Karpas-422 (cell line): ENCODE measurements around the gene PTPRM. TPM values are rescaled to one million over a fixed set of nuclear protein-coding genes. Genes with fewer than 3 reads are reported as not detected.

Source experiments
- DNase-seq: peaks from one replicate; pipeline ENCODE4 v3.0.0-alpha.2; 2015
- H2AFZ ChIP-seq: fragments of 200-600 bp; sonication (generic); 2 replicates; pipeline ENCODE4 v1.6.1; 2014; ENCODE audit warnings: antibody characterized with exemption, low read length, mixed read lengths
- H3K27ac ChIP-seq: fragments of 200-600 bp; sonication (generic); 2 replicates; pipeline ENCODE4 v1.5.1; 2014; ENCODE audit warnings: mild to moderate bottlenecking, low read length, moderate library complexity
- H3K27me3 ChIP-seq: fragments of 200-600 bp; sonication (generic); 2 replicates; pipeline ENCODE4 v1.6.1; 2014; ENCODE audit warnings: low read length, mixed read lengths
- H3K36me3 ChIP-seq: fragments of 200-600 bp; sonication (generic); 2 replicates; pipeline ENCODE4 v1.6.1; 2014; ENCODE audit warnings: low read length, mixed read lengths; ENCODE audit not compliant: insufficient read depth
- H3K4me1 ChIP-seq: fragments of 200-600 bp; sonication (generic); 2 replicates; pipeline ENCODE4 v1.6.1; 2014; ENCODE audit warnings: mild to moderate bottlenecking, low read length, mixed read lengths
- H3K4me2 ChIP-seq: fragments of 200-600 bp; sonication (generic); 2 replicates; pipeline ENCODE4 v1.6.1; 2014; ENCODE audit warnings: low read length, low read depth, mild to moderate bottlenecking; ENCODE audit not compliant: poor library complexity, severe bottlenecking
- H3K4me3 ChIP-seq: fragments of 200-600 bp; sonication (generic); 2 replicates; pipeline ENCODE4 v1.5.1; 2014; ENCODE audit warnings: mild to moderate bottlenecking, antibody characterized with exemption, low read length, mixed read lengths
- H3K79me2 ChIP-seq: fragments of 200-600 bp; sonication (generic); 2 replicates; pipeline ENCODE4 v1.6.1; 2014; ENCODE audit warnings: mild to moderate bottlenecking, low read length, mixed read lengths
- H3K9ac ChIP-seq: fragments of 200-600 bp; sonication (generic); 2 replicates; pipeline ENCODE4 v1.6.0; 2014; ENCODE audit warnings: low read length
- H3K9me2 ChIP-seq: fragments of 200-600 bp; sonication (generic), shearing (Covaris generic); replicated peaks from 2 replicates; pipeline ENCODE4 v1.6.0; 2014; ENCODE audit warnings: mild to moderate bottlenecking, low read length, moderate library complexity; ENCODE audit not compliant: insufficient read depth
- H3K9me3 ChIP-seq: fragments of 300-700, 200-600 bp; sonication (generic); 2 replicates; pipeline ENCODE4 v1.6.1; 2014; ENCODE audit warnings: low read length, mixed read lengths
- H4K20me1 ChIP-seq: fragments of 200-600 bp; sonication (generic); 2 replicates; pipeline ENCODE4 v1.6.1; 2014; ENCODE audit warnings: mild to moderate bottlenecking, antibody characterized with exemption, low read length, low read depth; ENCODE audit not compliant: insufficient read depth
- total RNA-seq: library from RNA; depleted of rRNA; stranded (reverse); fragments of >200 nt; shearing (Covaris generic); gene quantifications from 2 replicates; pipeline ENCODE4 v1.2.3, GENCODE V29; 2014; ENCODE audit warnings: low replicate concordance

Gene PTPRM
- total RNA-seq, 1 experiment from 2014 or later = not detected

DNA sequence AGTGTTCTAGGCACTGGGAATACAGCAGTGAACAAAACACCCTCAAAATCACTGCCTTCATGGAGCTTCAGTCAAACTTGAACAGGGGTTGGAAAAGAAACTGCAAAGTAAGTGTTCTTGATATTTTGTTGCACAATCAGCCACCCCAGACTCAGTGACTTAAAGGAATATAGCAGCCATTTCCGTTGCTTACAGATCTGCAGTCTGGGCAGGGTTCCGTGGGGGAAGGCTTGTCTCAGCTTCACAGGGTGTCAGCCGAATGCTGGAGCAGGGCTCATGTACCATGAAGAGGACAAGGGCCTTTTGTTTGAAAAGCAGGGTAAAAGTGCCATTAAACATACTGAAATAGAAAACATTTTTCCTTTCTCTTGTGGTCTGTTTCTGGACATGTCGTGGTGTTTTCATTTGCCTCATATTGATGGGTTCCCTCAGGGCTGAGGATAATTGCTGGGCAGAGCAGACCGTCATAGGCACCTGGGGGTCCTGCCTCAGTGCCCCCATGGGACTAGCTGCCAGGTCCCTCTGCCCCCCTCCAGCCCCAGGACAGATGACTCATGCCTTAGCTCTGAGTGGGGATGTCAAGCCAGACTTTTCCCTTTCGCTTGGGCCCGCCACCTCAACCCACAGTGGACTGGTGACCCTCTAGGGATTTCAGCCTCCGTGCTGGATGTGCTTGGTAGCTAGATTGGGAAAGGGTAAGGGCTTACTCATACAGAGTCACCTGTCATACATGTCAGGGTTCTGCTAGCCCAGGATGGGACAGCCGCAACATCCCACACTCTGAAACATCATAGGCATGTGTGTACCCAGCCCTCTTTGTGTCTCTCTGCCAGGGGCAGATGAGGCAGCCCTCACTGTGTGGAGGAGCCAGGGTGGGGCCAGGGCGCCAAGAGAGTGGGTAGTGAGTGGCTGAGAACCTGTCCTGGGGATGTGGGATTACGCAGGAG is 96.5 kb downstream of the PTPRM start:
- Histone ChIP-seq H3K4me2 (no peak overlapping the region), H3K27me3 (no peaks in the 10 kb centered on the region), H2AFZ (no peak overlapping the region), H3K4me1 (no peaks in the 10 kb centered on the region), H3K79me2 (no peaks in the 10 kb centered on the region), H3K9me2 (no peaks in the 10 kb centered on the region), H4K20me1 (no peaks in the 10 kb centered on the region), H3K9me3 (0 out of 2 replicates have a peak, but pooled peaks cover 3% of the 10 kb centered on the region), H3K4me3 (no peak overlapping the region), H3K27ac (no peak overlapping the region), H3K9ac (no peak overlapping the region), H3K36me3 (no peaks in the 10 kb centered on the region)
- no peak for DNase-seq

DNA sequence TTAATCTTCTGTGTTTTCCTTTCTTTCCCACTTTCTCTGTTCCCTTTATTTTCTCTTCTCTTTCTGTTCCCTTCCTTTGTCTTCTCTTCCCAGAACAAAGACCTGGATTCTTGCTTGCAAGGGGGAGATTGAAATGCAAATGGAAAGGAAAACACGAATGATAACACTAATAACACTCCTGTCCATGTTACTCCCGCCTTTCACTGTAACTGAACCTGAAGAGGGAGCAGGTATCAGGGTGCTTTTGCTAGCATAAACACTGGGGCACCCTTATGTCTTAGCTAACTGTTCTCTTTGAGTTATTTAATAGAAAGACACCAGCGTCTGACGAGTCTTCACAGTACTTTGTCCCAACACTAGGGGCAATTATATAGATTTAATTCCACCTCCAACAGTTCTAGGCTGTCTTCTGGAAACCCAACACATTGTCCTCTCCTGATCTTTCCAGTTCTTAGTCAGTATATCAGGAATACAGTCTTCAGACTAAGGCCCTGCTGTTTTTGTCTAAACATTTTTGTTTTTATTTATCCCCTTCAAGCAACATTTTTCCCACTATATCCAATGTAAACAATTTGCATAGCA is 99.2 kb downstream of the PTPRM start:
- Histone ChIP-seq H3K36me3 (no peaks in the 10 kb centered on the region), H3K27ac (no peak overlapping the region), H3K27me3 (no peaks in the 10 kb centered on the region), H3K9ac (no peak overlapping the region), H3K4me1 (no peaks in the 10 kb centered on the region), H3K4me3 (no peak overlapping the region), H4K20me1 (no peaks in the 10 kb centered on the region), H3K4me2 (no peak overlapping the region), H3K9me2 (no peaks in the 10 kb centered on the region), H3K79me2 (no peaks in the 10 kb centered on the region), H2AFZ (no peak overlapping the region), H3K9me3 (0 out of 2 replicates have a peak, but pooled peaks cover under 1% of the 10 kb centered on the region)
- no peak for DNase-seq

DNA sequence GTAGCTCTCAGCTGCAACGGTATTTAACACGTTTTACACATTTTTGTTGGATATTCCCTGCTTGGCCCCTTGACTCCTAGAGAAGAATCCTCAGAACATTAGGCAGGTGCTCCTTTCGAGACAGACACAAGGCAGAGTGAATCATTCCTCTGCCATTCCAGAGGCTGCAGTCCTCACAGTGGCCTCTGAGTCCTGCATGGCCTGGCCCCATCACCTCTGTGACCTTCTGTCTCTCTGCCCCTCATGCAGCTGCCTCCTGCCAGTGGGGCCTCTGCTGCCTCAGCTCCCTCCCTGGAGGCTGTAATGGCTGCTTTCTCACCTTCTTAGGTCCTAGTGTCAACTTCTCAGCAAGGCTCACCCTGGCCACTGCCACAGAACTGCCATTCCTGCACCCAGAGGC is 101.3 kb downstream of the PTPRM start:
- H3K9me3 ChIP-seq = no peaks in the 10 kb centered on the region

DNA sequence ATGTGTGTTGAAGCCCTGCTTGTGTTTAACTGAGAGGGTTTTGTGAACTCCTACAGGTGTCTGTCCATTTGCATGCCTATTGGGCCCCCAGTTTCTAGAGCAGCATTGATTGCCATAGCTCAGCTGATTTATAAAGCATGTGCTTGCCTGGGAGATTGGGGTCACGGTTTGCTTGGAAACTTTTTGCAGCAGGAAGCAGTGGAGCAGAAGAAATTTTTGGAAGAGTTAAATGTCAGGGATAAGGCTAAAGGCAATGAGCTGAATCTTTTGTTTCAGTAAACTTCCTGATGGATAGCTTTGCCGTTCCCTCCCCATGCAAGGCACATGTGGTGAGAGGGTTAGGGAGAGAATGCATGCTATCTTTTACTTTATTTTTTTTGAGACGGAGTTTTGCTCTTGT is 102.2 kb downstream of the PTPRM start:
- Histone ChIP-seq H3K9me2 (no peaks in the 10 kb centered on the region), H3K9me3 (no peaks in the 10 kb centered on the region), H4K20me1 (no peaks in the 10 kb centered on the region), H3K79me2 (no peaks in the 10 kb centered on the region), H3K27ac (no peak overlapping the region), H3K4me2 (no peak overlapping the region), H3K4me3 (no peak overlapping the region), H3K27me3 (no peaks in the 10 kb centered on the region), H3K4me1 (no peaks in the 10 kb centered on the region), H3K36me3 (no peaks in the 10 kb centered on the region), H2AFZ (no peak overlapping the region), H3K9ac (no peak overlapping the region)
- no peak for DNase-seq

More for the DNA sequence above, 101.3 kb downstream of the PTPRM start:
- H3K27me3 ChIP-seq = no peaks in the 10 kb centered on the region
- no peak overlapping the region for H3K4me3 ChIP-seq
- no peaks in the 10 kb centered on the region for H3K79me2 ChIP-seq
- no peak overlapping the region for H3K4me2 ChIP-seq
- H4K20me1 ChIP-seq = no peaks in the 10 kb centered on the region
- H3K4me1 ChIP-seq = no peaks in the 10 kb centered on the region
- H3K9me2 ChIP-seq = no peaks in the 10 kb centered on the region
- H3K9ac ChIP-seq = no peak overlapping the region
- no peak overlapping the region for H3K27ac ChIP-seq
- H3K36me3 ChIP-seq = no peaks in the 10 kb centered on the region
- DNase-seq = no peak
- H2AFZ ChIP-seq = no peak overlapping the region

DNA sequence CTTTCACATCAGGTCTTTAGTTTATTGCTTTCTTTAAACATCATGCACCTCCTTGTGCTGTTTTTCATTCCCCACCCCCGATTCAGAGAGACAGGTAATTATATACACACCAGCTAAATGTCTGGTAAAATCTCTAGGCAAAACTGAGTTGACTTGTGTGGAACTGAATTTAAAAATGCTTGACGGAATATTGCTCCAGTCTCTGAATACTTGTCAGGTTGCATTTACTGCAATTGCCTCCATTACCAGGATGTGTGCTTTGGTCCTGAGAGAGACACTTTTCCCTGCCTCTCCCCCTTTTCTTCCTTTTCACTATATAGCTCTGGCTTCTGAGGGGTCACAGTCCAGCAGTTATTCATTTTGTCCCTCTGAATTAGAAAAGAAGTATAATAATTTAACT is 104.0 kb downstream of the PTPRM start:
- no peak for DNase-seq
- no peak overlapping the region for H3K9ac ChIP-seq
- no peaks in the 10 kb centered on the region for H3K79me2 ChIP-seq
- no peak overlapping the region for H3K4me2 ChIP-seq
- no peaks in the 10 kb centered on the region for H3K36me3 ChIP-seq
- H3K27ac ChIP-seq = no peak overlapping the region
- no peaks in the 10 kb centered on the region for H3K4me1 ChIP-seq
- no peaks in the 10 kb centered on the region for H4K20me1 ChIP-seq
- H2AFZ ChIP-seq = no peak overlapping the region
- no peaks in the 10 kb centered on the region for H3K27me3 ChIP-seq
- H3K4me3 ChIP-seq = no peak overlapping the region
- H3K9me2 ChIP-seq = no peaks in the 10 kb centered on the region
- H3K9me3 ChIP-seq = no peaks in the 10 kb centered on the region

DNA sequence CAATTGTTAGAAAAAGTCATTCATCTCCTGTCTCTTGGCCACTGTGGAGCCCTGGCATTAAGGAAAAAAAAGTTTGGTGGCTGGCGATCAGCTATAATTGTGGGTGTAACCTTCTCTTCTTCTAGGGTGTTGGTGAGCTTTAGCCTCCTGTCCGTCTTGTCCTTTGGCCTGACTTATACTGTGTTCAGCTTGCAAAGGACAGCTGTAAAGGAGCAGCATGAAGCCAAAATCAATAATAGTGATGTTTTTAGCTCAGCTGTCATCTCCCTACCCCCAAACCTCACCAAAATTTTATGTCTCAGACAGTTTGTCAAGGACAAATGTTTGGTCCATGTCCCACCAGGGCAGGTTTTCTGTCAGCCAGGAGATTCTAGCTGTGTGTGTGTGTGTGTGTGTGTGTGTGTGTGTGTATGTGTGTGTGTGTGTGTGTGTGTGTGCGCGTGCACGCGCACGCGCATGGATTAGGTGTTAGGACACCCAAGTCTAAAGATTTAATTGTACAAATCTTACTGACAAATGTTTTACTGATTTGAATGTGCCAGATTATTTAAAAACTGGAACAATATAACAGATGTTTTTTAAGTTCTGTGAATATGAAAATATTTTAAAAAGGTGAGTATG is 109.2 kb downstream of the PTPRM start:
- no peak overlapping the region for H3K27ac ChIP-seq
- no peak overlapping the region for H3K9ac ChIP-seq
- no peaks in the 10 kb centered on the region for H3K79me2 ChIP-seq
- no peak overlapping the region for H3K4me3 ChIP-seq
- no peaks in the 10 kb centered on the region for H4K20me1 ChIP-seq
- no peaks in the 10 kb centered on the region for H3K4me1 ChIP-seq
- H3K9me2 ChIP-seq = no peaks in the 10 kb centered on the region
- H3K27me3 ChIP-seq = no peaks in the 10 kb centered on the region
- DNase-seq = no peak
- no peak overlapping the region for H2AFZ ChIP-seq
- peaks cover 4% of the 10 kb centered on the region; the same call in 1 of the 2 replicates for H3K9me3 ChIP-seq
- no peak overlapping the region for H3K4me2 ChIP-seq
- no peaks in the 10 kb centered on the region for H3K36me3 ChIP-seq

DNA sequence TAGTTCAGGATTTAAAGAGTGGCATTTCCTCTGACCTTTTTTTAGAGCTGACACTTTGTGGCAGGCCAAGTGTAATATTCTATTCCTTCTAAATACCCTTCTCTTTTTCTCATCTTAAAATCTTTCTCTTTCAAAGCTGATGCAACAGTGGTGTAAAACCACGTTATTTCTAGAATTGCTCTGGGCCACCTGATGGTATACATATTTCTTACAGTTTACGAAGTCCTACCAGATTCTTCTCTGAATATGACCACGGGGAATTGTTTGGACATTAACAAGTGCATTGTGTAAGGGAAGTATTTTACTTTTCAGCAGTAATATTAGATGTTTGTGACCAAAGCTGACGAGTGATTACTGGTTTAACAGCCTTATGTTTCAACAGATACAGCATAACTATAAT is 109.9 kb downstream of the PTPRM start:
- H3K4me2 ChIP-seq = no peak overlapping the region
- no peaks in the 10 kb centered on the region for H3K9me2 ChIP-seq
- H3K9me3 ChIP-seq = peaks cover 4% of the 10 kb centered on the region; the same call in 1 of the 2 replicates
- H3K79me2 ChIP-seq = no peaks in the 10 kb centered on the region
- H3K27ac ChIP-seq = no peak overlapping the region
- no peak for DNase-seq
- H3K36me3 ChIP-seq = no peaks in the 10 kb centered on the region
- no peak overlapping the region for H3K4me3 ChIP-seq
- no peaks in the 10 kb centered on the region for H3K4me1 ChIP-seq
- no peaks in the 10 kb centered on the region for H3K27me3 ChIP-seq
- H4K20me1 ChIP-seq = no peaks in the 10 kb centered on the region
- H3K9ac ChIP-seq = no peak overlapping the region
- H2AFZ ChIP-seq = no peak overlapping the region

DNA sequence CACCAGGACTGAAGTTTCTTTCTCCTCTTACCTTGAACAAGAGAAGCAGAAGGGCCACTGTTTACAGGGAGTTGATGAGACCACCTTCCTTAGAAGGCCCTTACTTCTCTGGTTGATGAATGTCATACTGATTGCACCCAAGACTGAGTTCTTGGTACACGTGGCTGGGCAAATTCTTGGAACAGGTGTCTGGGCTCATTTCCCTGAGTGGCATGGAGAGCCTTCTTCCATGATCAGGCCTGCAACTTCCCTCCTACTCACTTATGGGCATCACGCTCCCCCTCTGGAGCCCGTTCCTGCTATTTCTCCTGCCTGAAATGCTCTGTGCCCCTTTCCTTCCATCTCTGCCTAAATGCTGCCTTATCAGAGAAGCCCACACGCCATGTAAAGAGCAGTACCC is 110.3 kb downstream of the PTPRM start:
- Histone ChIP-seq H3K4me2 (no peak overlapping the region), H3K9me2 (no peaks in the 10 kb centered on the region), H3K4me3 (no peak overlapping the region), H3K27ac (no peak overlapping the region), H4K20me1 (no peaks in the 10 kb centered on the region), H2AFZ (no peak overlapping the region), H3K4me1 (no peaks in the 10 kb centered on the region), H3K9ac (no peak overlapping the region), H3K36me3 (no peaks in the 10 kb centered on the region), H3K79me2 (no peaks in the 10 kb centered on the region), H3K27me3 (no peaks in the 10 kb centered on the region), H3K9me3 (peaks cover 4% of the 10 kb centered on the region; the same call in 1 of the 2 replicates)
- no peak for DNase-seq
